Measurements from ENCODE around the gene WDR5B.
"Not testable (repeated sequence)": the region's sequence is repeated elsewhere in the genome, so short reads cannot be mapped to it uniquely, and the experiment has no call there.

Gene WDR5B

DNA sequence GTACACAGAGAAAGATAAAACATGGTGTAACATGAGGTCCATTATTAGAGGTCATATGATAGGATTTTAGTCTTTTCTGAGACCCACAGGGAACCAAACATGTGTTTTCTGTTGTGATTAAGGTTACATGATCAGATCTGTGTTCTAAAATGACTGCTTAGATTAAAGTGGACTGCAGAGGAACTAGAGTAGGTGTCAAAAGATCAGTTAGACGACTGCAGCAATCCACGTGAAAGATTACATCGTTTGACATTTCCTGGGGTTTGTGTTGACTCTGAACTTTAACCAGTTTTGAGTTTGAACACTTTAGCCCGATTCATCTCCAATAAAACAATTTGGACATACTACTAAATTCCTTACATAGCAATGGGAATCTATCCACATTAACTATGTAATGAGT is 37.9 kb downstream of the WDR5B start:
- H3K36me3 Mint-ChIP-seq: peaks cover 11% of the 10 kb centered on the region
- CTCF ChIA-PET: interaction anchor here (2.2 kb wide), 1 partner anchor 15 kb away, joined by 6 read pairs; no protein-coding TSS in a partner anchor
- no peaks in the 10 kb centered on the region for H3K9me3 Mint-ChIP-seq

DNA sequence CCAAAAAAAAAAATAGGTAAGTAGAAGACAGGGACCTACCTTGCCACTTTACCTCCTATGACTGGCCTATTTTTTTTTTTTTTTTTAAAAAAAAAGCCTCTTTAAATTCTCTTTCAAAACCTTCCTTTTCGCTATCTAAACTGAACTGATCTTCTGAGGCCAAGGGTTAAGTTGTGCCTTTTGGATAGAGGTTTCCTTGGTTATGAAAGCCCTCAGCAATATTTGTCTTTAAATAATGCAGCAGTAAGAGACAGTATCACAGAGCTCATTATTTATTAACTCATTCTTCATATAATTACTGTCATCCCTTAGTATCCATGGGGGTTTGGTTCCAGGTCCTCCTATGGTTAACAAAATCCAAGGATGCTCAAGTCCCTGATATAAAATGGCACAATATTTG is 41.8 kb downstream of the WDR5B start:
- Mint-ChIP-seq H3K4me1 (peaks cover 10% of the 10 kb centered on the region), H3K27me3 (no peaks in the 10 kb centered on the region), H3K9me3 (no peaks in the 10 kb centered on the region), H3K4me3 (no peak overlapping the region), H3K27ac (no peak overlapping the region), H3K36me3 (peaks cover 20% of the 10 kb centered on the region)
- CTCF ChIA-PET: no interaction called here
- DNase-seq: no peak

More for the DNA sequence above, 37.9 kb downstream of the WDR5B start:
- peaks cover 43% of the 10 kb centered on the region for H3K4me1 Mint-ChIP-seq
- DNase-seq: no peak
- H3K27ac Mint-ChIP-seq: no peak overlapping the region
- H3K27me3 Mint-ChIP-seq: no peaks in the 10 kb centered on the region
- no peak overlapping the region for H3K4me3 Mint-ChIP-seq

DNA sequence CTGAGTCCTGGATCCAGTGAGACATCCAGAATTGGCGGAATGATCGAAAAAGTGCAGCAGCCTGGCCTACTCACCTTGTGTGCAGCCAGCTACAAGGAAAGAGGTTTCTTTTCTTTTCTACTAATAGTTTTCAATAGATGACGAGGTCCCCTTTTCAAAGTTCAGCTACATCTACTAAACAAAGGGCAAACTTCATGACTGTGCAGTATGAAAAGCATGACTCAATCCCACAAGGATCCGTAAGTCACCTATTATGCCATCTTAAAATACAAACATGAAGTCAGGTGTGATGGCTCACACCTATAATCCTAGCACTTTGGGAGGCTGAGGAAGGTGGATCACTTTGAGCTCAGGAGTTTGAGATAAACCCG is 49.5 kb downstream of the WDR5B start:
- CTCF ChIA-PET: no interaction called here

DNA sequence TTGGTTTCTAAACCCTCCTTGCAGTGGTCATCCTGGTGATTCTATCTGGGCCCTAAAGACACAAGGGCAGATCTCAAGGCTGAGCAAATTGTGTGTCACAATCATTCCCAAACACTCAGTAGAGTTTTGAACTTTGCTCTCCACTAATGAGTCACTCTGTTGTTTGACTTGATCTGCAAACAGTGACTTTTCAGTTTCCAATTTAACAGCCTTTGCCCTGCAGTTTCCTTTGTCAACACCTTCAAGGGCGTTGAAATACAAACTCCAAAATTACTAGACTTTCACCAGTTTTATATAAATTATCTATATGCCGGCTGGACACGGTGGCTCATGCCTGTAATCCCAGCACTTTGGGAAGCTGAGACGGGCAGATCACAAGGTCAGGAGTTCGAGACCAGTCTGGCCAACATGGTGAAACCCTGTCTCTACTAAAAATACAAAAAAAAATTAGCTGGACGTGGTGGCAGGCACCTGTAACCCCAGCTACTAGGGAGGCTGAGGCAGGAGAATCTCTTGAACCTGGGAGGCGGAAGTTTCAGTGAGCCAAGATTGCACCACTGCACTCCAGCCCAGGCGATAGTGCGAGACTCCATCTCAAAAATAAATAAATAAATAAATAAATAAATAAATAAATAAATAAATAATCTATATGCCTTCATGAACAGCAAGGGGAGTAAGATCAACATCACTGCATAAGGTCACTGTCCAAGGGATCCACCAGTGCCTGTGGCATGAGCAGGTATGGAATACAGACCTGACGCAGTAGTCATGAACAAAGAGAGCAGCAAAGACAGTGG is 50.1 kb downstream of the WDR5B start:
- H3K27ac Mint-ChIP-seq, H3K4me1 Mint-ChIP-seq, H3K27me3 Mint-ChIP-seq, DNase-seq, H3K9me3 Mint-ChIP-seq, H3K4me3 Mint-ChIP-seq: not testable (repeated sequence)
- CTCF ChIA-PET: interaction anchor here (1.6 kb wide), 1 partner anchor 313 kb away, joined by 5 read pairs; no protein-coding TSS in a partner anchor
- peaks cover 30% of the 10 kb centered on the region for H3K36me3 Mint-ChIP-seq

More for the DNA sequence above, 49.5 kb downstream of the WDR5B start:
- Mint-ChIP-seq H3K27ac (no peak overlapping the region), H3K4me3 (no peak overlapping the region), H3K9me3 (no peaks in the 10 kb centered on the region), H3K4me1 (peaks cover 7% of the 10 kb centered on the region), H3K27me3 (no peaks in the 10 kb centered on the region), H3K36me3 (peaks cover 33% of the 10 kb centered on the region)
- no peak for DNase-seq

- no peak overlapping the region for H3K4me3 Mint-ChIP-seq
- H3K4me1 Mint-ChIP-seq: peaks cover 7% of the 10 kb centered on the region
- H3K9me3 Mint-ChIP-seq: no peaks in the 10 kb centered on the region
- H3K27ac Mint-ChIP-seq: no peak overlapping the region
- H3K36me3 Mint-ChIP-seq: peaks cover 30% of the 10 kb centered on the region
- no peaks in the 10 kb centered on the region for H3K27me3 Mint-ChIP-seq
- CTCF ChIA-PET: interaction anchor here (1.6 to 1.9 kb wide), 3 partner anchors 19 to 314 kb away, joined by 4 to 7 read pairs (median 5); partner anchors contain the start of gene FAM162A
- no peak for DNase-seq
Measured at GRCh38 chr3:122365073-122365472, 50.8 kb downstream of the WDR5B start.

DNA sequence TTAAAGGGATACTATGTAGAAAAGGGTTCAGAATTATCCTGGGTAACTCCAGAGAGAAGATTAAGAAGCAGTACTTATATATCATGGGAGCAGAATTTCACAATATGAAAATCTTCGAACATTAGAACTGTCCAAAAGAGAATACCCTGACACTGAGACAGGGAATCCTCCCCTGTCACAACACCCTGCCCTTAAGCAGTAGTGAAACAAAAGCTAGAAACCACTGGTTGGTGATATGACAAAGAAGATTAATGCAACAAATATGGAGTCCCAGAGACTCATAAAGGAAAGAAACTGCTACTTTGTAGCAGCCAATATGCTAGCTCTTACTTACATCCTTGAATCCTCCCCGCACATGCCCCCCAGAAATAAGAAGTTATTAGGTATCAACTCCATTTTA is 51.4 kb downstream of the WDR5B start:
- H3K27ac Mint-ChIP-seq: no peak overlapping the region

More for the DNA sequence above, 51.4 kb downstream of the WDR5B start:
- CTCF ChIA-PET: interaction anchor here (1.6 to 1.9 kb wide), 3 partner anchors 20 to 314 kb away, joined by 4 to 7 read pairs (median 5); partner anchors contain the start of gene FAM162A
- DNase-seq: no peak
- Mint-ChIP-seq H3K9me3 (no peaks in the 10 kb centered on the region), H3K36me3 (peaks cover 30% of the 10 kb centered on the region), H3K27me3 (no peaks in the 10 kb centered on the region), H3K4me1 (peaks cover 7% of the 10 kb centered on the region), H3K4me3 (no peak overlapping the region)

Data from activated naive CD4-positive, alpha-beta T cell treated with anti-CD3 and anti-CD28 coated beads, Interleukin-2, amount 10 ng/mL, durations not matched to agents 7 days and 5 days (primary cell).